AG04450 (cell line): ENCODE results near the gene AEBP2. TPM values are rescaled to one million over a fixed set of nuclear protein-coding genes. Genes with fewer than 3 reads are reported as not detected.

ENCODE experiments used
- CTCF ChIA-PET: fragments of 300-600, 350-600 bp; formaldehyde crosslinking; extraction: SDS; loops from one replicate; lab custom pipeline; 2022; ENCODE audit warnings: antibody characterized with exemption, inconsistent platforms; lab: Charles Lee
- POLR2A ChIA-PET: fragments of 350-600 bp; formaldehyde crosslinking; extraction: SDS; loops from one replicate; lab custom pipeline; 2021; ENCODE audit warnings: antibody characterized with exemption, inconsistent platforms; lab: Yijun Ruan, JAX
- DNase-seq: peaks from one replicate; pipeline ENCODE4 v3.0.0-alpha.2; 2011; ENCODE audit warnings: low read depth, low spot score
- H3K27ac ChIP-seq: one replicate; pipeline ENCODE4 v1.5.1; 2012; ENCODE audit warnings: low read depth, low read length, control low read depth
- H3K27me3 ChIP-seq: one replicate; pipeline ENCODE4 v1.6.0; 2012; ENCODE audit warnings: low read length; ENCODE audit not compliant: control insufficient read depth, insufficient read depth
- H3K4me3 ChIP-seq: 2 replicates; pipeline ENCODE4 v1.5.1; 2011; ENCODE audit warnings: mild to moderate bottlenecking, low read depth, low read length, control low read depth
- H3K9me3 ChIP-seq: 2 replicates; pipeline ENCODE4 v1.5.1; 2012; ENCODE audit warnings: low read length; ENCODE audit not compliant: control insufficient read depth, insufficient read depth
- CTCF ChIP-seq: IDR thresholded peaks from 2 replicates; pipeline ENCODE4 v1.5.1; 2011; ENCODE audit warnings: low read depth, low read length, control low read depth, inconsistent platforms
- polyA plus RNA-seq: library from polyadenylated mRNA; depleted of rRNA; stranded (reverse); fragments of >200 nt; gene quantifications from 2 replicates; pipeline ENCODE4 v1.2.3, GENCODE V29; 2011

AEBP2 gene
- polyA plus RNA-seq, 1 experiment = 19.1 TPM

GRCh38 chr12:19432309-19433170 lies 6.8 kb upstream of the AEBP2 start:
- Histone ChIP-seq H3K27ac (peak overlapping the region; percentile 87), H3K9me3 (no peaks in the 10 kb centered on the region), H3K4me3 (no peak overlapping the region), H3K27me3 (no peaks in the 10 kb centered on the region)
- no peak for TF ChIP-seq CTCF
- no peak for DNase-seq
- ChIA-PET POLR2A (interaction anchor here (0.5 kb wide), 1 partner anchor 210 kb away, joined by 9 read pairs; no protein-coding TSS in a partner anchor), CTCF (no interaction called here)

- Histone ChIP-seq H3K27me3 (no peaks in the 10 kb centered on the region), H3K9me3 (no peaks in the 10 kb centered on the region), H3K4me3 (no peak overlapping the region), H3K27ac (no peak overlapping the region)
- ChIA-PET CTCF (no interaction called here), POLR2A (no interaction called here)
- no peak for TF ChIP-seq CTCF
- DNase-seq = no peak
These were observed 4.8 kb upstream of the AEBP2 start for GRCh38 chr12:19434538-19434937.

GRCh38 chr12:19435831-19436497 lies 3.3 kb upstream of the AEBP2 start:
- H3K27me3 ChIP-seq = no peaks in the 10 kb centered on the region
- no peak for TF ChIP-seq CTCF
- no peak overlapping the region for H3K4me3 ChIP-seq
- no peak overlapping the region for H3K27ac ChIP-seq
- ChIA-PET POLR2A (no interaction called here), CTCF (no interaction called here)
- no peak for DNase-seq
- no peaks in the 10 kb centered on the region; the same call in 1 of the 2 replicates for H3K9me3 ChIP-seq

GRCh38 chr12:19436931-19437330 lies 2.4 kb upstream of the AEBP2 start:
- H3K27ac ChIP-seq = no peak overlapping the region
- CTCF ChIA-PET = no interaction called here
- POLR2A ChIA-PET = no interaction called here

More at GRCh38 chr12:19436931-19437330, 2.4 kb upstream of the AEBP2 start:
- H3K27me3 ChIP-seq = no peaks in the 10 kb centered on the region
- H3K4me3 ChIP-seq = no peak overlapping the region
- no peaks in the 10 kb centered on the region; the same call in 1 of the 2 replicates for H3K9me3 ChIP-seq
- no peak for TF ChIP-seq CTCF
- DNase-seq = no peak
